ENCODE data around the gene LSM3.

Gene LSM3

DNA sequence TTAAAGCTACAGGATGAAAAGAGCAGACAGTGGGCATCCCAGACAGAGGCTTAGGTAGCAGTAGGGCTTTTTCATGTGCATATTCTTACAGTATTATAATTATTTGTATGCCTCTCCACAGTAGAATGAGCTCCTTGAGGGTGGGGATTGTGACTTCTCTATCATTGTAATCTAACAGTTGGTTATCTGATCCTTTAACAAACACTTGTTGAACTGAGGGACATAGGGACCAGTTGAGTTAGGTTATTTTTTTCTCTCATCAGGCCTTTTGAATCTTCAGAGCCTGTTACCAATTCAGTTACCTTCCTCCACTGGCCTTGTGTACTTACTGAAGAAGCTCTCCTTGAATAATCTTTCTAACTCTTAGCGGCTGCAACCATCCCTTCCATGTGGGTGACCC lies 1.2 kb downstream of the LSM3 start:
- Histone ChIP-seq H3K27me3 (ENCODE audit: insufficient read depth, low read depth, severe bottlenecking) (no peaks in the 10 kb centered on the region), H3K27ac (no peak overlapping the region; the same call in 1 of the 2 replicates), H3K36me3 (peaks cover 41% of the 10 kb centered on the region), H3K9me3 (ENCODE audit: severe bottlenecking) (no peaks in the 10 kb centered on the region), H3K4me3 (ENCODE audit: low read depth, low read length) (peak overlapping the region; percentile 85)
- no peak for TF ChIP-seq CTCF (IDR thresholded peaks at IDR 0.05; ENCODE audit: low read depth, low read length)
- DNase-seq = no peak

DNA sequence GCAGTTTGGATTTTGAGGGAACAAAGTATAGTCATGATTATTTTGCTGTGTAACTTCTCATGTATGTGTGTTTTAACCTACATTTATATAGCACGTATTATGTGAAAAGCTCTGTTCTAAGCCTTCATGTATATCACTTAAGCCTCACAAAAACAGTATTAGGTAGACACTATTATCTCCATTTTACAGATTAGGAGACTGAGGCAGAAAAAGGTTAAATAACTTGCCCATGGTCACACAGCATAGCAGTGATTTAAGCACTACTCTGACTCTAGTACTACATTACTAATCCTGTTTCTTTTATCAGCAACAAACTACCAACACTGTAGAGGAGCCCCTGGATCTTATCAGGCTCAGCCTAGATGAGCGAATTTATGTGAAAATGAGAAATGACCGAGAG lies 2.6 kb downstream of the LSM3 start:
- H3K36me3 ChIP-seq = peaks cover 56% of the 10 kb centered on the region
- H3K27me3 ChIP-seq (ENCODE audit: insufficient read depth, low read depth, severe bottlenecking) = no peaks in the 10 kb centered on the region
- no peak overlapping the region for H3K4me3 ChIP-seq (ENCODE audit: low read depth, low read length)
- no peaks in the 10 kb centered on the region for H3K9me3 ChIP-seq (ENCODE audit: severe bottlenecking)
- H3K27ac ChIP-seq = no peak overlapping the region
- TF ChIP-seq CTCF (IDR thresholded peaks at IDR 0.05; ENCODE audit: low read depth, low read length) = no peak
- DNase-seq = no peak

DNA sequence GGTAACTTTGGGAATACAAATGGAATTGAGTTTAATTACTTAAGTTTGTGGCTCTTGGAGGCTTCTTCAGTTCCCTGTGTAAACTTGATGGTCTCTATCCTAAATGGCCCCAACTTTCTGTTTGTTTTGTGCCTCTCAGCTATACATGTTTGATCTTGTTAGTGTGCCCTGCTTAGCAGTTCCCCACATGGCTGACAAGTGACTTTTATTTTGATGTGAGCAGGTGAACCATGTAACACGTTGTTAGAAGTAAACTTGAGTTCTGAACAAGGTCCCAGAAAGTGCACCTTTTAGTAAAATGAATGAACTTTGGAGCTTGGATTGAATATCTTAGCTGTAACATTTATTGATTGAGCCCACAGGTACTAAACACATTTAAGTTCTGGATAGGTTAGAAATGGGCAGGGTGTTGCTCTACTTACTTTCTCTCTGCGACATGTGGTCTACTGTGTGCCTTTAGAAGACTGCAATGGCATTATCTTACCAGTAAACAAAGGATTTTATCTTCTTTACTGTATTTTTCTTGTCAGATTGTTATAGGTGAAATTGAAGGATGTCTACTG lies 4.5 kb downstream of the LSM3 start:
- H3K36me3 ChIP-seq = peaks cover 69% of the 10 kb centered on the region
- no peak for DNase-seq
- no peaks in the 10 kb centered on the region for H3K9me3 ChIP-seq (ENCODE audit: severe bottlenecking)
- TF ChIP-seq CTCF (IDR thresholded peaks at IDR 0.05; ENCODE audit: low read depth, low read length) = no peak
- H3K27me3 ChIP-seq (ENCODE audit: insufficient read depth, low read depth, severe bottlenecking) = no peaks in the 10 kb centered on the region
- H3K4me3 ChIP-seq (ENCODE audit: low read depth, low read length) = no peak overlapping the region
- no peak overlapping the region for H3K27ac ChIP-seq

GRCh38 chr3:14186854-14187458 lies 8.3 kb downstream of the LSM3 start:
- TF ChIP-seq CTCF (IDR thresholded peaks at IDR 0.05; ENCODE audit: low read depth, low read length) = no peak

GRCh38 chr3:14188041-14188754 lies 9.6 kb downstream of the LSM3 start:
- Histone ChIP-seq H3K9me3 (ENCODE audit: severe bottlenecking) (no peaks in the 10 kb centered on the region), H3K27me3 (ENCODE audit: insufficient read depth, low read depth, severe bottlenecking) (no peaks in the 10 kb centered on the region), H3K36me3 (peaks cover 49% of the 10 kb centered on the region), H3K27ac (no peak overlapping the region), H3K4me3 (ENCODE audit: low read depth, low read length) (no peak overlapping the region)
- no peak for DNase-seq
- TF ChIP-seq CTCF (IDR thresholded peaks at IDR 0.05; ENCODE audit: low read depth, low read length) = no peak

More at GRCh38 chr3:14186854-14187458, 8.3 kb downstream of the LSM3 start:
- DNase-seq = no peak
- Histone ChIP-seq H3K36me3 (peaks cover 62% of the 10 kb centered on the region), H3K9me3 (ENCODE audit: severe bottlenecking) (no peaks in the 10 kb centered on the region), H3K27ac (no peak overlapping the region), H3K27me3 (ENCODE audit: insufficient read depth, low read depth, severe bottlenecking) (no peaks in the 10 kb centered on the region), H3K4me3 (ENCODE audit: low read depth, low read length) (no peak overlapping the region)

Data from WERI-Rb-1 (cell line).